Endometrial microvascular endothelial cells (primary cell): ENCODE measurements around the gene CCDC92. TPM values are rescaled to one million over a fixed set of nuclear protein-coding genes. Genes with fewer than 3 reads are reported as not detected.
"Not testable (repeated sequence)": the region's sequence is repeated elsewhere in the genome, so short reads cannot be mapped to it uniquely, and the experiment has no call there.

Experiments used
- in situ Hi-C: cut with HindIII; loops from 2 replicates; pipeline ENCODE4 v1.10.0; 2017; ENCODE audit warnings: low sequenced_read_pairs, low pct_unique_long_range_greater_than_20kb; ENCODE audit errors: inconsistent ontology term
- total RNA-seq: library from RNA; depleted of rRNA; stranded (reverse); fragments of >200 nt; gene quantifications from one replicate; pipeline ENCODE4 v1.2.3, GENCODE V29; 2015; ENCODE audit errors: inconsistent ontology term

CCDC92 gene
- total RNA-seq, 1 donor from 2014 or later = 20.8 TPM

GRCh38 chr12:123923927-123924326 lies 48.7 kb downstream of the CCDC92 start:
- in situ Hi-C loops = no loop called here

- in situ Hi-C loops = no loop called here
These were observed 49.6 kb downstream of the CCDC92 start for GRCh38 chr12:123923038-123923437.

DNA sequence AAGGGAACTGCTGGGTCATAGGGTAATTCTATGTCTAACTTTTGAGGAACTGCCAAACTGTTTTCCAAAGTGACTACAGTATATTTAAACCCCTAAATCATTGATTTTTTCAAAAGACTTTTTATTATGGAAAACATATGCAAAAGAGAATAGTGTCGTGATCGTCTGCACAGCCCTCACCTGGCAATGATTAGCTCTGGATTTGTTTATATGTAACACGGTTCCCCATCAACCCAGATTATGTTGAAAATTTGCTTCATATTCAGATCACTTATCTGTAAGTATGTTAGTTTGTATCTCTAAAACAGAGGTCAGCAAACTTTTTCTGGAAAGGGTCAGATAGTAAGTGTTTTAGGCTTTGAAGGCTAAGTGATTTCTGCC lies 52.7 kb downstream of the CCDC92 start:
- in situ Hi-C loops = no loop called here

DNA sequence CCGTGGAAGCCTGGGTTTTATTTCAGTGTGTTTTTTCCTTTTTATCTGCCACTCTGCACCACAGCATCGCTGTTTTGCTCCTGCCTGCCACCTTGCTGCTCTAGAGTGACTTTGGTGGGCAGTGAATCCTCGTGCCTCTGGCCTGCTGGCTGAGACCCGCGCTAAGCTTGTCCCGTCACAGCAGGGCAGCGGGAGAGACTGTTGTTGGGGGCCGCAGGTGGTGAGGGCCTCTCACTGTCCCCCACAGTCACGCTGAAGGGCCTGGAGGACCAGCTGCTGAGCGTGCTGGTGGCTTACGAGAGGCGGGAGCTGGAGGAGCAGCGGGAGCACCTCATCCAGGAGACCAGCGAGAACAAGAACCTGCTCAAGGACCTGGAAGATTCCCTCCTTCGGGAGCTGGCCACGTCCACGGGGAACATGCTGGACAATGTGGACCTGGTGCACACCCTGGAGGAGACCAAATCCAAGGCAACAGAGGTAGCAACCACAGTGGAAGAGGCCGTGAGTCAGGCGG lies 55.2 kb downstream of the CCDC92 start:
- in situ Hi-C loops = no loop called here

DNA sequence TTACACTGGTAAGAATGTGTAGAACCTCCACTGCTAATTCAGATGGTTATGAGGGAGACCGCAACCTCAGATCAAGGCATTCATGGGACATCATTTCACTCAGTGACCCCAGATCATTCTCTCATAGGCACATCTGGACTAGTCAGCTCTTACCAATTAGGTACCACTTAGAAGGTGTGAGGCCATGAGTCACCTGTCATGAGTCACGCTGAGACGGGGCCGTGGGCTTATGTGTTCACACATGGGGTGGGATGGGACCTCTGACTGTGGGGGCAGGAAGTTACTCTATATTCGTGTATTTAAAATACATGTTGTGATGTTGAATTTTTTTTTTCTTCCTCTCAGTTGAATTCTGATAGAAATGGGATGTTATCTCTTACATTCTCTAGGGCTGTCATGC lies 55.9 kb downstream of the CCDC92 start:
- in situ Hi-C loops = no loop called here

GRCh38 chr12:123914726-123915333 lies 57.8 kb downstream of the CCDC92 start:
- in situ Hi-C loops = no loop called here

DNA sequence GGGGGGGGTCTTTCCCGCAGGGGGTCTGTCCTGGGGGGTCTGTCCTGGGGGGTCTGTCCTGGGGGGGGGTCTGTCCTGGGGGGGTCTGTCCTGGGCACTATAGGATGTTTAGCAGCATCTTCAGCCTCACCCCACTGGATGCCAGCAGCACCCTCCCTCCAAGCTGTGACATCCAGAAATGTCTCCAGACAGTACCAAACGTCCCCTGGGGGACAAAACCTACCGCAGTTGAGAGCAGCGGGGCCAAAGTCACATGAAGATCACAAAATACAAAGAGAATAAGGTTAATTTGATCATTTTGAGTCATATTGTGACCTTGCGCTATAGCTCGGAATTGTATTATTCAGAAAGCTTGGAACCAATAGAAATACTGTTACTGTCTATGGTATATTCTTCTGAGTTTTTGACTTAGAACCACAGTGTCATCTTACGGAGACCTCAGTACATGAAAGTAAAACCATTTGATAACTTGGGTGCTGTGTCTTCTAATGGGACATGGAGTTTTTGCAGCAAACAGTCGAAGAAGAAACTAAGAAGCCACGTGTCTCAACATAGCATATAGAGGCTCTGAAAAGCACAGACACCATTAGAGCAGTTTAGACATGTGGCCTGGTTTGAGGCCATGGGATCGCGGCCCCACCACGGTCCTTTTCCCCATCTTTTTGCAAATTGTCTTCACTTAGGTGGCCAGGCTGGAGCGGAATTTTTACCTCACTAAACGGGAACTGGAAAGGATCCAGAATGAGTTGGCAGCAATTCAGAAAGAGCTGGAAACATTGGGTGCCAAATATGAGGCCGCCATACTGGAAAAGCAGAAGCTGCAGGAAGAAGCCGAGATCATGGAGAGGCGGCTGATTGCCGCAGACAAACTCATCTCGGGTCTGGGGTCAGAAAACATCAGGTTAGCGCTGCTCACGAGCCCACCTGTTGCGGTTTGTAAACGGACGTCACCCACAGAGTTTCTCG lies 59.9 kb downstream of the CCDC92 start:
- in situ Hi-C loops = no loop called here

- in situ Hi-C loops = not testable (repeated sequence)
These were observed 60.8 kb downstream of the CCDC92 start for GRCh38 chr12:123911672-123912409.

DNA sequence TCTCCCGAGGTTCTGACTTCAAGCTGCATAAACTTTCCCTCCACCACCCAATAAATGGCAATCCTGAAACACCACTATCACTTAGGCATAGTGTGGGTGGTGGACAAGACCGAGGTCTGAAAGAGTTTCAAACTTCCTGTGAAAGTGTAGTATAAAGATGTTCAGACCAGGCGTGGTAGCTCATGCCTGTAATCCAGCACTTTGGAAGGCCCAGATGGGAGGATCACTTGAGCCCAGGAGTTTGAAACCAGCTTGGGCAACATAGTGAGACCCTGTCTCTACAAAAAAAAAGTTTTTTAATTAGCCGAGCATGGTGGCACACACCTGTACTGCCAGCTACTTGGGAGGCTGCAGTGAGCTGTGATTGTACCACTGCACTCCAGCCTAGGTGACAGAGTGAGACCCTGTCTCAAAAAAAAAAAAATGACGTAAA lies 61.9 kb downstream of the CCDC92 start:
- in situ Hi-C loops = no loop called here

- in situ Hi-C loops = no loop called here
These were observed 62.6 kb downstream of the CCDC92 start for GRCh38 chr12:123910057-123910456.

DNA sequence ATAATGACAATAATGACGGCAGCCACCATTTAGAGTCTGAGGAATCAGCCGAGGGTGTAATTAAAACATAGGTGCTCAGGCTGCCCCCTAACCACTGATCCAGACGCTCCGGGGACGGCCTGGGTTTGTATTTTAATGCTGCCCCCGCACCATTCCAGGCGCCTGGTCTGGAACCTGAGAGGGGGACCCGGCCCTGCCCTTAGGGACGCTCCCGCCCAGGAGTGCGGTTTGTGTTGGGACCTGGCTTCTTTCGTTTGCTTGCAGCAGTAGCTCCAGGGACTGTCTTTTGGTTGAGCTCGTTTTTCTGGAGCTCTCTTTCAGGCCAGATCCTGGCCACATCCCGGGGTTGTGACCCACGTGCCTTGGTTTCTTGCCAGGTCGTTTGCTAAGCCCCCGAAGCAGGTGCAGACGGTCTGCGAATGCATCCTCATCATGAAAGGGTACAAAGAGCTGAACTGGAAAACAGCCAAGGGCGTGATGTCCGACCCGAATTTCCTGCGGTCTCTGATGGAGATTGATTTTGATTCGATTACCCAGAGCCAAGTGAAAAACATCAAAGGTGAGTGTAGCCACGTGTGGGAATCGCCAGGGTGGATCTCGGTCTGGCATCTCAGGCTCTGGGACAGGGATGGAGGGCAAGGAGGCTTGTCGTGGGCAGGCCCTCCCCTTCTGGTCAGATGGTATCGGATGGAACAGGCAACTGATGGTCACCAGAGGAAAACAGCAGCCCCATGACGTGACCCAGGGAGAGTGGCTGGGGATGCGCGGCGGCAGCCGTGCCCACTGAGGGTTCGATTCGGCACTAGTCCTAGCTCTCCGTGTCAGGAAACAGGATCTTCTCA lies 63.5 kb downstream of the CCDC92 start:
- in situ Hi-C loops = no loop called here

- in situ Hi-C loops = no loop called here
These were observed 64.7 kb downstream of the CCDC92 start for GRCh38 chr12:123907726-123908476.

DNA sequence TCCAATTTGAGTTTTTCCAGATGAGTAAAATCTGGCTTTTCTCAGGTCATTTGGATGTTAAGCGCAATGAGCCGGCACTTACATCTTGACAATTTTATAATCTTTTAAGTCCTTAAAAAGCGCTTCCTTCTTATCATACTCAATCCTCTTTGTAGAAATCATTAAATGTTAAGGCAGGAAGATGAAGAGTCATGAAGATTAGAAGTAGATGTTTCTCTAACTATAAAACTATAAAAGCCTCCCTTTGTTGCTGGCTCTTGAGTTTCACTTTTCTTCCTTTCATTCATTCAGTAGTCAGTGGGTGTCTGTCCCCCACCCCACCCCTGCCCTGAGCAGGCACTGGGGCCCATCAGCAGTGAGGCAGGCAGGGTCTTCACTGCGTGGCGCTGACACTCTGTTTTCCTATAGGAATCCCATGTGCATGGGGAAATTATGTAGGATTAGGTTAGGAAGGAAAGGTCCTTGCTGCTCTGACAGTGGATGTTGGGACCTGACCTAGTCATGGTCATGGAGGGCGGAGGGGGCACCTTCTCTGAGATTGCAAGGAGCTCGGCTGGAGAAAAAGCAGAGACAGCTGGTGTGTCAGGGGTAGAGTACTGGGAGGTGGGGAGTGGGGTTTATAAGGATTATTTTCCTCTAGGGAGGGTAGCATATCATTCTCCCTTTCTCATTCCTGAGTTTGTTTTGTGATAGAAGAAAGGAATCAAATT lies 65.8 kb downstream of the CCDC92 start:
- in situ Hi-C loops = no loop called here

- in situ Hi-C loops = no loop called here
These were observed 67.2 kb downstream of the CCDC92 start for GRCh38 chr12:123905319-123905925.

- in situ Hi-C loops = no loop called here
These were observed 69.1 kb downstream of the CCDC92 start for GRCh38 chr12:123903301-123904065.

- in situ Hi-C loops = no loop called here
These were observed 69.8 kb downstream of the CCDC92 start for GRCh38 chr12:123902821-123903220.
